GM18517 (cell line): Measurements from ENCODE around the gene C8A.

Source experiments
- ATAC-seq: cut with Tn5 transposase; IDR thresholded peaks from one replicate; pipeline ENCODE4 v1.9.1; 2021; ENCODE audit warnings: mild to moderate bottlenecking, moderate library complexity; ENCODE audit not compliant: unreplicated experiment

The C8A gene

GRCh38 chr1:56923201-56923600, 68.6 kb downstream of the C8A start:
- no peak for ATAC-seq

- ATAC-seq, result no peak
Observed at GRCh38 chr1:56924116-56924515, 69.5 kb downstream of the C8A start.

GRCh38 chr1:56925193-56925592, 70.6 kb downstream of the C8A start:
- no peak for ATAC-seq

- ATAC-seq, result no peak
Observed at GRCh38 chr1:56927171-56927570, 72.6 kb downstream of the C8A start.

GRCh38 chr1:56927986-56928385, 73.4 kb downstream of the C8A start:
- ATAC-seq, result no peak

- no peak for ATAC-seq
Observed at GRCh38 chr1:56929492-56929891, 74.9 kb downstream of the C8A start.

GRCh38 chr1:56931211-56931610, 76.6 kb downstream of the C8A start:
- no peak for ATAC-seq

- ATAC-seq, result no peak
Observed at GRCh38 chr1:56931686-56932085, 77.1 kb downstream of the C8A start.

GRCh38 chr1:56933161-56933560, 78.6 kb downstream of the C8A start:
- no peak for ATAC-seq

- no peak for ATAC-seq
Observed at GRCh38 chr1:56933606-56934005, 79.0 kb downstream of the C8A start.

GRCh38 chr1:56934430-56935060, 79.9 kb downstream of the C8A start:
- ATAC-seq, result no peak

- ATAC-seq, result no peak
Observed at GRCh38 chr1:56938646-56939045, 84.0 kb downstream of the C8A start.

- no peak for ATAC-seq
Observed at GRCh38 chr1:56939209-56939608, 84.6 kb downstream of the C8A start.

- ATAC-seq, result no peak
Observed at GRCh38 chr1:56940039-56940438, 85.4 kb downstream of the C8A start.

- no peak for ATAC-seq
Observed at GRCh38 chr1:56948403-56949023, 93.9 kb downstream of the C8A start.

- ATAC-seq, result no peak
Observed at GRCh38 chr1:56952501-56952900, 97.9 kb downstream of the C8A start.

- ATAC-seq, result no peak
Observed at GRCh38 chr1:56953386-56953785, 98.8 kb downstream of the C8A start.

- ATAC-seq, result no peak
Observed at GRCh38 chr1:56954664-56955063, 100.1 kb downstream of the C8A start.

- ATAC-seq, result no peak
Observed at GRCh38 chr1:56957931-56958330, 103.3 kb downstream of the C8A start.

- no peak for ATAC-seq
Observed at GRCh38 chr1:56958526-56958925, 103.9 kb downstream of the C8A start.

GRCh38 chr1:56961426-56961825, 106.8 kb downstream of the C8A start:
- no peak for ATAC-seq

GRCh38 chr1:56963667-56964066, 109.1 kb downstream of the C8A start:
- no peak for ATAC-seq
